Measurements from ENCODE around the gene SPRN.

DNA sequence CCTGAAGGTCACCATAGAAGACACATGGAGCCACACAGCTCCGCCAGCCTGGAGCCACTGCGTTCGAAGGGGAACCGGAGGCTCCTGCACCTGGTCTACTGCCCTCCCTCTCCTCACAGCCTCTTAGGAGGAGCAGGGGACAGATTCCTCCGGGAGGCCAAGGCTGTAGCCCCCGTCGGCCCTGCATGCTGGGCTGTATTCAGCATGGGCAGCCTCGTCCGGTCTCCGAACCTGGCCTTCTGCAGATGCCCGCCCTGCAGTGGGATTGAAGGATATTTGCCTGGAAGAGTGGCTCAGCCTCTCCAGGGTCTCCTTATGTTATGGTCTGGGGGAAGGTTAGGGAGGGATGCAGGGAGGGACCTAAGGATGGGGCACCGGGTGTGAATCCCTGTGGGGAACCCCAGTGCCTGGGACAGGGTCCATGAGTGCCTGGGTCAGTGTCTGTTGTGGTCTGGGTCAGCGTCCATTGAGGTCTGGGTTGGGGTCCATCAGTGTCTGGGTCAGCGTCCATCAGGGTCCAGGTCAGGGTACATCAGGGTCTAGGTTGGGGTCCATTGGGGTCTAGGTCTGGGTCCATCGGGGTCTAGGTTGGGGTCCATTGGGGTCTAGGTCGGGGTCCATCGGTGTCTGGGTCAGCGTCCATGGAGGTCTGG, 16.3 kb upstream of the SPRN start:
- TF ChIP-seq POLR2AphosphoS5 (IDR thresholded peaks at IDR 0.05; ENCODE audit: low read depth, low read length) (no peak), TAF1 (IDR thresholded peaks at IDR 0.05; ENCODE audit: borderline replicate concordance, insufficient read depth, low read length) (no peak)
